Sciatic nerve (tissue), 2 donors: ENCODE measurements around the gene IL10. TPM values are rescaled to one million over a fixed set of nuclear protein-coding genes. Genes with fewer than 3 reads are reported as not detected.

Experiments used
- ATAC-seq: fragments of 200-7000 bp; cut with Tn5 transposase; one replicate; pipeline ENCODE4 v1.9.1; 2020; ENCODE audit warnings: mild to moderate bottlenecking, moderate library complexity
- DNase-seq: peaks from one replicate; pipeline ENCODE4 v3.0.0-alpha.2; 2020; ENCODE audit warnings: low spot score
- intact Hi-C: fragments of 100-400 bp; cut with DNase I; formaldehyde crosslinking; loops from one replicate; pipeline ENCODE4 v1.14.2; 2022
- total RNA-seq: library from RNA; stranded (reverse); fragmentation: NEBNext Ultra II Directional; extraction: Animal tissue kit (Norgen Biotek cat#: 25700); gene quantifications from one replicate; pipeline ENCODE4 v1.2.1, GENCODE V29; 2021
- donor health status: DM: no; HTN: no; CAD: no.
- donor health status: DM: no; HTN: no; CAD: no.

IL10 gene
- total RNA-seq, 1 donor from 2014 or later, result 1.1 TPM

GRCh38 chr1:206722751-206723461 lies 49.4 kb downstream of the IL10 start:
- intact Hi-C loops, result no loop called here
- DNase-seq (peak; percentile 59), ATAC-seq (no peak)

GRCh38 chr1:206721454-206721853 lies 50.8 kb downstream of the IL10 start:
- ATAC-seq (no peak), DNase-seq (peak; percentile 1)
- intact Hi-C loops, result no loop called here

DNA sequence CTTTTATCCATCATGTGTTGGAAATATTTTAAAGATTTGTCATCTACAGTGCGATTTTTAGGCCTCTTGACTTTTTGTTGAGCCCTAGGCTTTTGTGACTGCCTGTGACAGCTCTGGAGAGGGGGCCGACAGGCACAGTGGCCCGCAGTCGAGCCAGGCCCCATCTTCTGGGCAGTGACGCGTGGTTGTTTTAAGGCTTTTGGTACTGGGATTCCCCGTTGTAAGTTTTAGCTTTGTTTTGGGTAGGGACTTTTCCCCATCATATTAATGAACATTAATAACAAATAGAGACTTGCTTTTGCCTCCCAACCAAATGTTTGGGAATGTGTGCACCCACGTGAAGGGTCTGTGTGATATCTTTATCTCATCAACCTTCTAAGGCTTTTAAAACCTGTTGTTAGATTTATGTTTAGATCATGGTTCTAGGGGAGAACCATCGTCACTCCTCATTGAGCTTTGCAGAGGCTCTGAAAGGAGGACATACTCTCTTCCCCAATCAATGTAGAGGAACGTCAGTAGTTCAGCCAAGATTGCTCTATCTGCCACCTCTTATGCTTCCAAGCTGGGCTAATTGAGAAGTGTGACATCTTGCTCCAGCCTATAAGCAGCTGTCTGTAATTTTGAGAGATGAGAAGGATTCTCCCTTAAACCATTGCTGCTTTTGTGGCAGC lies 53.0 kb downstream of the IL10 start:
- intact Hi-C loops, result no loop called here
- DNase-seq (no peak), ATAC-seq (no peak)

DNA sequence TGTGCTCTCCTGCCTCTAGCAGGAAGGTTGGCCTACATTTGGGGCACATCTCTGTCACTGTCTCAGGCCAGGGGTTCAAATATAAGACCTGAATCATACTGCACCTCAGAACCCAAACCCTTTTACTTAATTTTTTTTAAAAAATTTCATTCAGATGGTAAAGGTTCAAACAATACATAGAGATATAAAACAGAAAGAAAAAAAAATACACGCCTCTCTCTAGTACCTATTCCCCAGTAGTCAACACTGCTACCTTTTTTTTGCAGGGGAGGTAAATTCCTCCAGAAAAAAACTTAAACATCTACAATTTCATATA lies 54.7 kb downstream of the IL10 start:
- ATAC-seq, result no peak
- DNase-seq, result no peak
- intact Hi-C loops, result no loop called here

Other genes starting within 250 kb of the IL10 start
- gene EIF2D, start 160.0 kb downstream of the IL10 start, total RNA-seq, result 54.1 TPM
- gene DYRK3, start 137.0 kb downstream of the IL10 start, total RNA-seq, result 9.5 TPM
- gene MAPKAPK2, start 87.6 kb downstream of the IL10 start, total RNA-seq, result 56.3 TPM
- gene IL19, start 1.7 kb downstream of the IL10 start, total RNA-seq, result not detected
- gene IL20, start 93.1 kb upstream of the IL10 start, total RNA-seq, result not detected
- not detected for gene IL24, start 124.9 kb upstream of the IL10 start, total RNA-seq
- gene FCMR, start 149.4 kb upstream of the IL10 start, total RNA-seq, result 5.0 TPM
- gene PIGR, start 174.0 kb upstream of the IL10 start, total RNA-seq, result 0.49 TPM
- not detected for gene FCAMR, start 198.0 kb upstream of the IL10 start, total RNA-seq